Gastroesophageal sphincter (tissue), 4 donors: ENCODE data around the gene WDR18. TPM values are rescaled to one million over a fixed set of nuclear protein-coding genes. Genes with fewer than 3 reads are reported as not detected.
A peak's percentile ranks its signal among the peaks of the same experiment; 100 is the strongest.

ENCODE experiments used
- ATAC-seq: fragments of 150-250 bp; one replicate; pipeline ENCODE4 v1.9.1; 2016; ENCODE audit warnings: mild to moderate bottlenecking, moderate library complexity
- H3K27ac ChIP-seq, 4 donors: fragments of 200-600 bp; sonication (generic) in 3 of 4; 1 replicate in 3 of 4; 2 replicates in 1 of 4; pipeline ENCODE4 v1.5.1; 2016 to 2019
- H3K27me3 ChIP-seq: fragments of 200-600 bp; sonication (generic); one replicate; pipeline ENCODE4 v1.5.1; 2019
- H3K36me3 ChIP-seq, 2 donors: fragments of 200-600 bp; sonication (generic); one replicate each; pipeline ENCODE4 v1.5.1; 2019; ENCODE audit warnings: control low read depth in 1 of 2
- H3K4me1 ChIP-seq, 3 donors: fragments of 200-600 bp; sonication (generic); 1 replicate in 2 of 3; 2 replicates in 1 of 3; pipeline ENCODE4 v1.5.1; 2016 to 2019; ENCODE audit warnings: control low read depth in 2 of 3
- H3K4me3 ChIP-seq, 2 donors: fragments of 200-600 bp; sonication (generic); one replicate each; pipeline ENCODE4 v1.5.1; 2019; ENCODE audit warnings: mild to moderate bottlenecking in 1 of 2, moderate library complexity in 1 of 2
- H3K9me3 ChIP-seq, 3 donors: fragments of 200-600 bp; sonication (generic); one replicate each; pipeline ENCODE4 v1.5.1; 2017 to 2019; ENCODE audit warnings: control low read depth in 2 of 3
- EP300 ChIP-seq: sonication (generic); formaldehyde crosslinking; IDR thresholded peaks from one replicate; pipeline ENCODE4 v1.6.1; 2017; ENCODE audit warnings: antibody characterized with exemption, mild to moderate bottlenecking
- POLR2A ChIP-seq, 2 donors: fragments of 450-650 bp; IDR thresholded peaks; one replicate each; pipeline ENCODE4 v1.6.1; 2017; ENCODE audit warnings: antibody characterized with exemption in 2 of 2, mild to moderate bottlenecking in 2 of 2, moderate library complexity in 1 of 2
- POLR2AphosphoS5 ChIP-seq: sonication (generic); formaldehyde crosslinking; IDR thresholded peaks from one replicate; pipeline ENCODE4 v1.6.1; 2017; ENCODE audit warnings: antibody characterized with exemption
- WGBS, 2 donors: methylation state at CpG; one replicate each; pipeline ENCODE4 v1.1.5; 2018; ENCODE audit warnings: low coverage in 1 of 2; 5-methylcytosine and 5-hydroxymethylcytosine counted together
- total RNA-seq, 4 donors: library from RNA; depleted of rRNA; stranded (reverse); fragments of >200 nt; gene quantifications; one replicate each; pipeline ENCODE4 v1.1.0, GENCODE V29; 2016
- TF ChIP-seq, protein P1 (sequence below), 4 experiments: fragments of 200-600 bp in 2 of 4; fragments of 450-650 bp in 2 of 4; sonication (generic) in 1 of 4; IDR thresholded peaks; one replicate each; pipeline ENCODE4 v1.5.1; 2017 to 2019; ENCODE audit warnings: antibody characterized with exemption in 4 of 4, mild to moderate bottlenecking in 2 of 4, moderate library complexity in 2 of 4

Gene WDR18
- total RNA-seq, 4 donors from 2014 or later: 7.2 to 43.9 (median 20.1) TPM

DNA sequence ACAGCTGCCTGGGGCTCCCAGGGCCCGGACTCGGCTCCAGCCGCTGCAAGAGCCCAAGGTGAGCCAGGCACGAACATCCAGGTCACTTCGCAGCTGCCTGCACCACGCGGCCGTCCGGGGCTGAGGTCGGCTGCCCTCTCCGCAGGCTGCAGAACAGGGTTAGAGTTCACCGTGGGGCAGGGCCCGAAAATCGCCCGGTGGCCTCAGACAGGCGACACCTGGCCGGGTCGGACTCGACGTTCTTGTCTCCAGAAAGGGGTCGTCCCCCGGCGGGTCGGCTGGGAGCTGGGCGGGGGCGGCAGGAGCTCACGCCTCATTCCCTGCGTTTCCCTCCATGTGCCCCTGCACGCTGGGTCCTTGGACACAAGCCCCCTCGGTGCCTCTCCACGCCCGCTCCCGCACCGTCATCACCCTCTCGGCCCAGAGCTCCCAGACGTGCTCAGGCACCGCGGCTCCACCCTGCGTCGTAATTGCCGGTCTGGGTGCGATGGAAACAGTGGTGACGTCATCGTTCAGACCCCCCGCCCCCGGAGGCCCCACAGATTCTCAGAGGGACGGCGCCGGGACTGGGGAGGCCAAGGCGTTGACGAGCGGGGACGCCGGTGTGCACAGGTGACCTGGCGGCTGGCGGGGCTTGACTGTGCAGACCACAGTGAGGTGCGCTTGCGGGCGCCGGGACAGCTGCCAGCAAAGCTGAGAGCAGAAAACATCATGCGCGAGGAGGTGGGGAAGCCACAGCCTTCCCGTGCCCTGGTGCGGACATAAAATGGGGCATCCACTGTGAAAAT is 12.1 kb downstream of the WDR18 start:
- TF ChIP-seq POLR2AphosphoS5: no peak
- TF ChIP-seq EP300: no peak
- TF ChIP-seq POLR2A (IDR thresholded peaks at IDR 0.05): no peak
- TF ChIP-seq, protein P1, sequence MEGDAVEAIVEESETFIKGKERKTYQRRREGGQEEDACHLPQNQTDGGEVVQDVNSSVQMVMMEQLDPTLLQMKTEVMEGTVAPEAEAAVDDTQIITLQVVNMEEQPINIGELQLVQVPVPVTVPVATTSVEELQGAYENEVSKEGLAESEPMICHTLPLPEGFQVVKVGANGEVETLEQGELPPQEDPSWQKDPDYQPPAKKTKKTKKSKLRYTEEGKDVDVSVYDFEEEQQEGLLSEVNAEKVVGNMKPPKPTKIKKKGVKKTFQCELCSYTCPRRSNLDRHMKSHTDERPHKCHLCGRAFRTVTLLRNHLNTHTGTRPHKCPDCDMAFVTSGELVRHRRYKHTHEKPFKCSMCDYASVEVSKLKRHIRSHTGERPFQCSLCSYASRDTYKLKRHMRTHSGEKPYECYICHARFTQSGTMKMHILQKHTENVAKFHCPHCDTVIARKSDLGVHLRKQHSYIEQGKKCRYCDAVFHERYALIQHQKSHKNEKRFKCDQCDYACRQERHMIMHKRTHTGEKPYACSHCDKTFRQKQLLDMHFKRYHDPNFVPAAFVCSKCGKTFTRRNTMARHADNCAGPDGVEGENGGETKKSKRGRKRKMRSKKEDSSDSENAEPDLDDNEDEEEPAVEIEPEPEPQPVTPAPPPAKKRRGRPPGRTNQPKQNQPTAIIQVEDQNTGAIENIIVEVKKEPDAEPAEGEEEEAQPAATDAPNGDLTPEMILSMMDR (IDR thresholded peaks at IDR 0.05): no peak
- H3K27ac ChIP-seq: no peak overlapping the region
- peaks cover 0 to 26% (median 16%) of the 10 kb centered on the region in 3 donors for H3K4me1 ChIP-seq
- 0 to 5% methylated on average over 1 to 9 of the region's 64 CpGs for WGBS, 2 donors
- peaks cover 0 to 42% of the 10 kb centered on the region in 2 donors for H3K36me3 ChIP-seq
- no peaks in the 10 kb centered on the region for H3K9me3 ChIP-seq
- no peak overlapping the region for H3K4me3 ChIP-seq
- H3K27me3 ChIP-seq: peaks cover 77% of the 10 kb centered on the region
- ATAC-seq: peak; percentile 20

- Histone ChIP-seq H3K4me3 (no peak overlapping the region), H3K27me3 (peaks cover 95% of the 10 kb centered on the region), H3K9me3 (no peaks in the 10 kb centered on the region), H3K27ac (no peak overlapping the region), H3K36me3 (peaks cover 0 to 28% of the 10 kb centered on the region in 2 donors), H3K4me1 (peaks cover 0 to 33% (median 16%) of the 10 kb centered on the region in 3 donors)
- TF ChIP-seq POLR2AphosphoS5 (no peak), POLR2A (IDR thresholded peaks at IDR 0.05) (no peak), EP300 (no peak)
- TF ChIP-seq, protein P1 (IDR thresholded peaks at IDR 0.05): no peak
- no peak for ATAC-seq
- WGBS, 2 donors: 0 to 9% methylated on average over 1 to 6 of the region's 6 CpGs
These were observed 13.9 kb downstream of the WDR18 start for GRCh38 chr19:998064-998463.

DNA sequence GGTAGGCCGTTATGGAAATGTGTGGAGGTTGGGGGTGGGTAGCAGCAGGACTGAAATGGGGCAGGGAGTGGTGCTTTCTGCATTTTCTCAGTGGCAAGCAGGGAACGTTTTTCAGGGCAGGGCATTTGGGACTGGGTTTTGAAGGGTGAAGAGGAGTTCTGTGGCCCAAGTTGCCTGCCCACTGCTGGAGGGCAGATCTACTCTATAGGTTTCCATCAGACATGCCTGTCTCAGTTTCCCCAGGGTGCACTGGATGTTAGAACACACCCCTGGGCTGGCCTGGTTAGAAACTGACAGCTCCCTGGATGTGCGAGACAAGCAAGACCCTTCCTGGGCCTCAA is 15.2 kb downstream of the WDR18 start:
- Histone ChIP-seq H3K4me3 (no peak overlapping the region), H3K4me1 (peaks cover 0 to 33% (median 16%) of the 10 kb centered on the region in 3 donors), H3K27ac (no peak overlapping the region), H3K9me3 (no peaks in the 10 kb centered on the region), H3K27me3 (peaks cover 100% of the 10 kb centered on the region), H3K36me3 (peaks cover 0 to 15% of the 10 kb centered on the region in 2 donors)
- TF ChIP-seq, protein P1 (IDR thresholded peaks at IDR 0.05): no peak
- TF ChIP-seq POLR2A (IDR thresholded peaks at IDR 0.05) (no peak), EP300 (no peak), POLR2AphosphoS5 (no peak)
- ATAC-seq: no peak
- 48 to 67% methylated on average over 2 to 3 of the region's 3 CpGs for WGBS, 2 donors

DNA sequence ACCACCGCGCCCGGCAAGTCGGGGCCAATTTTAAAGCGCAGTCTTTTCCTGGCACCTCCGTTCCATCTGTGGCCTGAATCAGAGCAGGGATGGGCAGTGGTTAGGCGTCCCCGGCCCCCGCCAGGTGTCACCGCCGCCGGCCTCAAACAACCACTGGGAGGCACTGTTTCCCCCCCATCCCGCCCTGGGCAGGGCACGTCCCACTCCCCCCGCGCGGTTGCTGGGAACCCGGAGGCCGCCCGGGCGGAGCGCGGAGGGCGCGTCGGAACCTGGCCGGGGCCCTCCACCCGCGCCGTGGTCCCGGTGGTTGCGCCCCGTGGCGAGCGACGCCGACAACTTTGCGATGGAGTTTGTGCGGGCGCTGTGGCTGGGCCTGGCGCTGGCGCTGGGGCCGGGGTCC is 15.9 kb downstream of the WDR18 start, which contains the start of gene GRIN3B:
TSS of gene GRIN3B (plus strand) at position 325 of the 400 bp plus-strand sequence. CDS start at position 344, 19 bp downstream.
- Histone ChIP-seq H3K27me3 (peaks cover 94% of the 10 kb centered on the region), H3K4me3 (peak within 1 kb of the TSS in 1 of 2 donors; percentile 36)
- peak; percentile 22 for ATAC-seq

More for the DNA sequence above, 15.9 kb downstream of the WDR18 start, which contains the start of gene GRIN3B:
- TF ChIP-seq, protein P1 (IDR thresholded peaks at IDR 0.05): peak in 3 of 4 experiments; percentile 37 to 63 (median 52)
- TF ChIP-seq POLR2A (IDR thresholded peaks at IDR 0.05): no peak
- Histone ChIP-seq H3K4me1 (peaks cover 0 to 33% (median 16%) of the 10 kb centered on the region in 3 donors), H3K27ac (no peak within 1 kb of the TSS), H3K9me3 (no peaks in the 10 kb centered on the region), H3K36me3 (peaks cover 0 to 8% of the 10 kb centered on the region in 2 donors)
- no CpG with 5 or more reads among the region's 43 CpGs for WGBS, 2 donors
